Stimulated activated CD8-positive, alpha-beta memory T cell treated with anti-CD3 and anti-CD28 coated beads, Interleukin-15, amount 100 ng/mL, for 1 hour (primary cell): ENCODE data around the gene RBM47.
"Not testable (repeated sequence)": the region's sequence is repeated elsewhere in the genome, so short reads cannot be mapped to it uniquely, and the experiment has no call there.

Experiments
- DNase-seq: peaks from one replicate; pipeline ENCODE4 v3.0.0-alpha.2; 2020; ENCODE audit warnings: low read depth

The RBM47 gene

DNA sequence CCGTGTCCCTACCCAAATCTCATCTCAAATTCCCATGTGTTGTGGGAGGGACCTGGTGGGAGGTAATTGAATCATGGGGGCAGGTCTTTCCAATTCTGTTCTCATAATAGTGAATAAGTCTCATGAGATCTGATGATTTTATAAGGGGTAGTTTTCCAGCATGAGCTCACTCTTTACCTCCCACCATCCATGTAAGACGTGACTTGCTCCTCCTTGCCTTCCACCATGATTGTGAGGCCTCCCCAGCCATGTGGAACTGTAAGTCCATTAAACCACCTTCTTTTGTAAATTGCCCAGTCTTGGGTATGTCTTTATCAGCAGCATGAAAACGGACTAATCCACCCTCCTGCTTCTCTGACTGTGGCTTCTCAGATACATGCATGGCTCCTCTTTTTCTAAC lies 222.2 kb downstream of the RBM47 start:
- not testable (repeated sequence) for DNase-seq

DNA sequence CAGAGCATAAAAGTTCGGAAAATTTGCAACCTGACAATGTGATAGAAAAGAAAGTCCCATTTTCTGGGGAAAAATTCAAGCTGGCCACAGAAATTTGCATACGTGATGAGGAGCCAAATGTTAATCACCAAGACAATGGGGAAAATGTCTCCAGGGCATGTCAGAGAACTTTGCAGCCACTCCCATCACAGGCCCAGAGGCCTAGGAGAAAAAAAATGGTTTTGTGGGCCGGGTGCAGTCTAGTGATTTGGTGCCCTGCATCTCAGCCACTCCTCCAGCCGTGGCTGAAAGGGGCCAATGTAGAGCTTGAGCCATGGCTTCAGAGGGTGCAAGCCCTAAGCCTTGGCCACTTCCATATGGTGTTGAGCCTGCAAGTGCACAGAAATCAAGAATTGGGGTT lies 223.3 kb downstream of the RBM47 start:
- no peak for DNase-seq

DNA sequence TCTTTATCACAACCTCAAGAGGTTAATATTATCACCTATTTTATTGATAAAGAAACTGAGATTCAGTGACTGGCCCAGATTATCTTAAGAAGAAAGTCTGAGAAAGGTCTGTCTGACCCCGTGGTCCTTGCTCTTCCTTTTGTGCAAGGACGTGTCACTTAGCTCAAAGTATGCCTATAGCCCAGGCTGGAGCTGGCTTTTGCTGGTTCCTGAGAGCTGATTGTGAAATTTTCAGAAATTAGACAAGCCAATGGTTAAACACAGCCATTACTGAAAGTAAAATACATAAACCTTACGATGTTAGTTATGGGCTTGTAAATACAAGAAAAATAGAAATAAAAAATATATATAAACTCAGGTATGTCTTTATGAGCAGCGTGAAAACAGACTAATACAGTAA lies 224.5 kb downstream of the RBM47 start:
- DNase-seq, result no peak

DNA sequence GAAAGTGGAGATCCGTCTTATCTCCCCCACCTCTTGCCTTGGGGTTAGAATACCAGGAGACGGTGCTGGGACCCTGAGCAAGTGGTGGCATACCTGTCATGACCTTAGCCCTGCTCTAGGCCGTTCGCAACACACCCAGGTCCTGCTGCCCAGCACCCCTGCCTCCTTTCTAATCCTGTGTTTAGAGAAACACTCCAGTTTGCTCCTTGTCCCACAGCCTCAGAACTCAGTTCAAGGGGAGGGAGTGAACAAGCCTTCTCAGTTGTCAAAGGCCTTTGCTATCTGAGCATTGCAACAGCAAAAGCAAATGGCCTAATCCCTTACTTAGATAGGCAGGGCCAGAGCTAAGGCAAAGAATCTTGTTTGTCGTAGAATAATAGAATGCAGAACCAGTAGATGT lies 226.6 kb downstream of the RBM47 start:
- DNase-seq, result no peak

DNA sequence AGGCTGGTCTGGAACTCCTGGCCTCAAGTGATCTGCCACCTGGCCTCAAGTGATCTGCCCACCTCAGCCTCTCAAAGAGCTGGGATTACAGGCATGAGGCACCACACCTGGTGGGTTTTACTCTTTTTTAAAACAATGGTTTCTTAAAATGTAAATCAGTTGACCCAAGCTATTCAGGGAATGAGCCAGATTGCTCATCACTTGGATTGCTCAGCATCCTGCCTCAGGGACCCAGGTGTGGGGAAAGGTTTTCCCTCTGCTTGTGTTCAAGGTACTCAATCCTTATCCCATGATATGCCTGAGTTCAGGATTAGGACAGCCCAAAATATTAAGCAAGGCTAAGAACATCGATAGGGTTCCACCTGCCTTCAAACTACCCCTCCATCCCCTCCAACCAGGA lies 227.1 kb downstream of the RBM47 start:
- DNase-seq, result no peak

DNA sequence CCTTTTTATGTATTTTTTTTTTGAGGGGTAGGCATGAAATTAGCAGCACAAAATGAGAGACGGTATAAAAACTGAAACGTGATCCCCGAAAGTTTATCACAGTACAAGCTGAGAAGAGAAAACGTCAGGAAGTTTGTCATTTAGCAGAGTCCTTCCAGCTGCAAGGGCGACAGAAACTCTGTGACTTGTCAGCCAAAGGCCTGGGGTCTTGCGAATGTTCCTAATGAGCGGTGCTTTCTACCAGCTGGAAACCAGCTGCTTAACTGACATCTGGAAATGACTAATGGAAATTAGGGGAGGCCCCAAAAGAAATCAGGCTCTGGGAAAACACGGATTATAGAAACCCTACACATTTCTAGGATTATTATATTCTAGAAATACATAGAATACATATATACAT lies 228.0 kb downstream of the RBM47 start:
- DNase-seq, result no peak

DNA sequence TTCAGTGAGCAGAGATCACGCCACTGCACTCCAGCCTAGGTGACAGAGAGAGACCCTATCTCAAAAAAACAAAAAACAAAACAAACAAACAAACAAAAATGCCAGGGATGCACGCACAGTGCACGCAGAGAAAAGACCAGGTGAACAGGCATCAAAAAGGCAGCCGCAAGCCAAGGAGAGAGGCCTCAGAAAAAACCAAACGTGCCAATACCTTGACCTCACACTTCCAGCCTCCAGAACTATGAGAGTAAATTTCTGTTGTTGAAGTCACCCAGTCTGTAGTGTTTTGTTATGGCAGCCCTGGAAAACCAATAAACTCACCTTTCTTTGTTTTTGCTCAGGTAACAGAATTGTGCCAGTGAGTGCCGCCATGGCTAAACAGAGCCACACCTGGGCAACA lies 228.6 kb downstream of the RBM47 start:
- DNase-seq, result no peak

DNA sequence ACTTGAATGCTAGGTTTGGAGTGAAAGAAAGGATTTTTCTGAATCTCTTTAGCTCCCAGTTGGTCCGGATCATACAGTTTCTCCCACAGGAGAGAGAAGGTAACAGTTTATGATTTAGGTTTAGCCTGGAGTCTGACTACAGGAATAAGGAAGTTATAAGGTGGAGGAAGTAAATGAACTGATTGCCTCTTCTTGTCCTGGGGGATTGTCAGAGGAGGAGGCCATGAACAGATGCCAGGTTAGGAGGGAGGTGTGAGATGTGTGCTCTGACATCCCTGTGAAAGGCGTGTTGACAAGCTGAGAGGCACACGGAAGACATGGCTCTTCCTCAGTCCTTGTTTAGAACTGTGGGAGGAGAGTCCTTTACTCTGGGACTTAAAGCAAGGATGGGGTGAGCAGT lies 230.1 kb downstream of the RBM47 start:
- DNase-seq, result no peak

DNA sequence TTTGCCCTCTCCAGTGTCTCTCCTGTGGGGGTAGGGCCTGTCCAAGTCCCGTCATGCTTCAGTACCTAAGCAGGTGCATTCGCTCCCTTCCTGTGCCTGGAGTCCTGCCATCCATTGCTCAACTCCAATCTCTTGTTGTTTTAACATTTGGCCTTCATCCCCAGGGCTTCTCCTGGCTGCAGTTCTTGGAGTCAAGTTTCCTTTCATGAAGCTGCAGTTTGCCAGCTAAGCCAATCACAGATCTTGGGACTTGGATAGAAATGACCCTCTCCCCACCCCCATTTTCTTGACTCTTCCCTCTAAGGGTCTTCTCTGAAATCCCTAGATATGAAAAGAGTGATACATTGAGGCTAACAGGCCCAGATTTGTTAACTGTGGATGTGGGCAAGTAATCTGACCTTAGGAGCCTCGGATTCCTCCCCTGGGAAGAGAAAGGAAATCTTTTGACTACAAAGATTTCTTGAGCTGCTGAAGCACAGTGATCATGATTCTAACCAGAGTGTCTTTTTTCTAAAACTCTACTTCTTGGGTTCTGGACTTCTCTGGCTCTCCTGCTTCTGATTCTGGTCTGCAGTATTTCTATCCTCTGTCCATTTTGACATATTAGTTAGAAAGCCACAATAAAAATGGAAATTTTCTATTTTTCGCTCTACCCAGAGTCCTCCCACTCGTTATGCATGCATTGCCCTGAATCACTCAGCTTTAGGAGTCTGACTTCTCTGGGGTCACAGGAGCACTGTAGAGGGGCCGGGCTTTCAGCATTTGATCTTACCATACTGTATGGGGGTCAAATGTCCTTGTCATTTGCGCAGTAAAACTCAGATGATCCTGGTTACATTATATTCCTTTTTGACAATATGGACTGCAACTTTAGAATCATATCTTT lies 233.5 kb downstream of the RBM47 start:
- DNase-seq, result no peak

DNA sequence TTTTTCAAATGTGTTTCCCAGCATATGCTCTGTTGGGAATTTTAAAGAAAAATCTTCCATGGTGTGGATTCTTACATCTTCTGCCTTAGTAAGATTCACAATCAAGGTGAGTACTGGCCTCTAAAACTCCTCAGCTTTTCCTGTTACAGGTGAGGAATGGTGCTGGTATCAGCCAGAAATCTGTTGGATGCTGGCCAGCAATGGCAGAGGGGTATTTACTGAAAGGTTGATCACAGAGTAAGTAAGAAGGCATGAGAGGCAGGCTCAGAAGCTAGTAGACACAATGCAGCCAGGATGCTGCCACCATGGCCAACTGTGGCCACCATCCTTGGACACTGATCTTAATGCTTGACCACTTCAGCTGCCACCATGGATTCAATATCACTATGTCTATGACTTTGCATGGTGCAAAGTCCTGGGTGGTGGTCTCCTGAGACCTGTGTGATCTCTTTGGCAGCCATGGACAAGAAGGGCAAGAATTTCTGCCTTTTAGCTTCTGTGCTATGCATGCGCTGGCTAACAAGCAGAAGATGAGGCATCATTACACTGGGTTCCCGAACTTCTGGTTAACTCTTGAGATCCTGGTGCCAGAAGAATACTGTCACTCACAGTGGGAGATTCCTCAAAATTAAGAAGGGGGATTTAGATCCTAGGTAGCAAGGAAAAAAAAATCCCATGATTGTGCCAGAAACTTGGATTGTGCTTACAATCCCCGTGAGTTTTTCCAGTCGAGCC lies 234.3 kb downstream of the RBM47 start:
- DNase-seq, result no peak

DNA sequence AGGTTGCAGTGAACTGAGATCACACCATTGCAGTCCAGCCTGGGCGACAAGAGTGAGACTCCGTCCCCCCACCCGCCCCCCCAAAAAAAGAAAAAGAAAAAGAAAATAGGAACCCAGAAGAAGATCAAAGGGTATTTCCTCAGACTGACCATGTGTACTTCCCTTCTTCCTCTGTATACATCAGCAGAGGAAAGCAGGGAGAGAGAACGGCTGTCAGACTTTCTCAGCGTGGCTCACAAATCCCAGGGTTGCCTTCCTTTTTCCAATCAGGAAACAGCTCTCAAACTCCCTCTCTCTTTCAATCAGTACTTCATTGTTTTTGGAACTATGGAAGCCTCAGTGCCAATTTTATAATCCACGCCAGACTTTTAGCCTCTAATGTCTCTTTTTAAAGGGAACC lies 235.4 kb downstream of the RBM47 start:
- no peak for DNase-seq

DNA sequence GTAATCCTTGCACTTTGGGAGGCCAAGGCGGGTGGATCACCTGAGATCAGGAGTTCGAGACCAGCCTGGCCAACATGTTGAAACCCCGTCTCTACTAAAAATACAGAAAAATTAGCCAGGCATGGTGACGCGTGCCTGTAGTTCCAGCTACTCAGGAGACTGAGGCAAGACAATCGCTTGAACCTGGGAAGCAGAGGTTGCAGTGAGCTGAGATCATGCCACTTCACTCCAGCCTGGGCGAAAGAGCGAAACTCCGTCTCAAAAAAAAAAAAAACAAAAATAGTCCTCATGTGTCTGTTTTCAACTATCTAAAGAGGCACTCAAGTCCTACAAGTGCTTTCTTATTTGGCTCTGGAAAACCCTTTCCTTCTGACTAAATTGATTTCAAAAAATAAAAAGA lies 237.4 kb downstream of the RBM47 start:
- DNase-seq, result not testable (repeated sequence)

DNA sequence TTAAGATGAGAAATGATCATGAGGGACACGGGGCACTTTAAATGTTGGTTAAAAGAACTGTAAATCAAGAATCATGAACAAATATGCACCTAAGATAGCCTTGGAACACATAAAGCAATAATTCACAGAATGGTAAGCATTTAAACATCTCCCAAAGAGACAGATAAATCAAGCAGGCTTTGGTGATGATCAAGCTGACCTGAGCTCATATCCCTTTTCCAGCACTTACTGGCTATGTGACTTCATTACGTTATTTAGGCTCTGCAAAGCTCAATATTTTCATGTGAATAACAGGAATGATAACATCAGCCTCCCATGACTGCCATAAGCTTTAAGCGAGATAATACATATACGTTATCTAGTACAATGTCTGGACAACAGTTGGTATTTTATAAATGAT lies 239.7 kb downstream of the RBM47 start:
- DNase-seq, result no peak

DNA sequence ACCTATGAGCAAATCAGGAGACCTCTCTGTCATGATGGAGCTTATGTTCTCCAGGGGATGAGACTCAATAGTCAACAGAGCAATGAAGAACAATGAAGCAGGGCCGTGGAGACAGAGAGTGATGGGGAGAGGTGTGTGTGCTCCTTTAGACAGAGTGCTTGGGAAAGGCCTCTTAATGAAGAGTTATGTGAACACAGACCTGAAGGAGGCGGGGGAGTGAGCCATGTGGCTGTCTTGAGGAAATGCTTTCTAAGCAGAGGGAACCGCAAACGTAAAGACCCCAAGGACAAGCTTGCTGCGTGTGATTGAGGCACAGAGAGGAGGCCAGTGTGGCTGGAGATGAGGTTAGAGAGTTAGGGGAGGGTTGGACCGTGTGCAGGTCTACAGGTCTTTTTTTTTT lies 241.4 kb downstream of the RBM47 start:
- no peak for DNase-seq

DNA sequence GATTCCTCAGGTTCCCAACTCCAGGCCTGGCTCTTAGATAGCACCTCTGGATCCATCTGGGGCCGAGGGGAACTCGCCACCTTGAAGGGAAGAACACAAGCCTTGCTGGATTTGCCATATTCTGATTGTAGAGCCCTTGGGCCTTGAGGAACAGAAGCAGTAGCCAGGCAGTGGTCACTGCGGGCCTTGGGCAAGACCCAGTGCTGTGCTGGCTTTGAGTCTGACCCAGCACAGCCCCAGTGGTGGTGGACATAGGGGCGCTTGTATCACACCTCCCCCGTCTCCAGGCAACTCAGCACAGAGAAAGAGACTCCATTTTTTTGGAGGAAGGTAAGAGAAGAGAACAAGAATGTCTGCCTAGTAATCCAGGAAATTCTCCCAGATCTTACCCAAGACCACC lies 249.0 kb downstream of the RBM47 start:
- DNase-seq, result no peak

DNA sequence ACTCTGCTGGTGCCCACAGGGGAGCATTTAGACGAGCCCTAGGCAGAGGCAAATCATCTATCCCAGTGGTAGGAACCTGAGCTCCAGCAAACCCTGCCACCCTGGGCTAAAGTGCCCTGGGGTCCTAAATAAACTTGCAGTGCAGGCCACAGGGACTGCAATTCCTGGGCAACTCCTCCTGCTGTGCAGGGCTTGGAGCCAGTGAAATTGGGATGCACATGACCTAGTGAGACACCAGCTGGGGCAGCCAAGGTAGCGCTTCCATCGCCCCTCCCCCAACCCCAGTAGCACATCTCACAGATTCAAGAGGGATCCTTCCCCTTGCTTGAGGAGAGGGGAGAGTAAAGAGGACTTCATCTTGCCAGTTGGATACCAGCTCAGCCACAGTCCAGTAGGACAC lies 250.4 kb downstream of the RBM47 start:
- no peak for DNase-seq

DNA sequence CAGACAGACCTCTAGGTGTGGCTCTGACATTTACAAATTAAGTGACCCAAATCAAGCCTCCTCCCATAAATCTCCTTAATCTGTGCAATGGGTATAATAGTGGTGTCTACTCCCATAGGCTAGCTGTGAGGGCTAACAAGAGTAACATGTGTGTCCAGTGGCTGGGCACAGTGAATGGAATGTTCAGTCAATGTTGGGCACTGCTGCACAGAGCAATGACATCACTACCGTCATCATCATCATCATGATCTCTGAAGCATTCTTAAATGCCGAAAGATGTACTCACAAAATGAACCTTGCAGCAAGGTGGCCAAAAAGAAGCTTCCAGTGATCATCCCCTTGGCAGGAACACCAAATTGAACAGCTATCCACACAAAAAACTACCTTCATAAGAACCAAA lies 251.0 kb downstream of the RBM47 start:
- no peak for DNase-seq

DNA sequence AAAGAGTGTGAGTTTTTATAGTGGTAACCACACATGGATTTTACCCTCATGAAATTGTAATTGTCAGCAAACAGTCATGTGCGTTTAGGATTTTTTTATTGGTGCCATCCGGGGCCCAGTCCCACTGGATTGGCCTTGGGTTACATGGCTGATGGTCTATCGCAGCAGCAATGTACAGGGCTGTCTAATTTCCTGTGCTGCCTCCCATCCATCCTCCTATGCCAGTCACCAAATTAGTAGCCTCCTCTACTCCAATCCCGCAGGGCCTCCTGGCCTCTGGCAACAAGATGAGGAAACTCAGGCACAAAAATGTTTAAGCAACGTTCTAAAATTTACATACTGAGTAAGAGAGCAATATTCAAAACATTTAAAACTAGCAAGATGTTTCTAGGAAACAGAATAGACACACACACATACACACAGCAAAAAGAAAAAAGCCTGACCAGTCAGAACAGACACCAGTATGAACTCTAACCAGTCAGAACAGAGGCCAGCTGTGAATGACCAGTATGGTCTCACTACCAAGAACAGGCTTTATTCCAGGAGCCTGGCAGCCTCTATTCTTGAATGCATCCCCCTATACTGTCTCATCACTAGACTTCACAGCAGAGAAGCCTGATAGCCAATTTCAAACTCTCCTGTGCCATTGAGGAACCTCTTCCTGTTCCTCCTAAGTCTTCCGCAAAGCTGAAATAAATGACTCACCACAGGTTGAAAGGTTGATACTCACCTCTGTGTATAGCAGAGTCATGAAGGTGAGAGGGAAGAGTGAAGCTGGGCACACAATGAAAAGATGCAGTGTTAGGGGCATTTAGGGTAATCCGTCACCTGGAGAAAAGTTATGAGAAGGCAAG lies 251.9 kb downstream of the RBM47 start:
- no peak for DNase-seq

DNA sequence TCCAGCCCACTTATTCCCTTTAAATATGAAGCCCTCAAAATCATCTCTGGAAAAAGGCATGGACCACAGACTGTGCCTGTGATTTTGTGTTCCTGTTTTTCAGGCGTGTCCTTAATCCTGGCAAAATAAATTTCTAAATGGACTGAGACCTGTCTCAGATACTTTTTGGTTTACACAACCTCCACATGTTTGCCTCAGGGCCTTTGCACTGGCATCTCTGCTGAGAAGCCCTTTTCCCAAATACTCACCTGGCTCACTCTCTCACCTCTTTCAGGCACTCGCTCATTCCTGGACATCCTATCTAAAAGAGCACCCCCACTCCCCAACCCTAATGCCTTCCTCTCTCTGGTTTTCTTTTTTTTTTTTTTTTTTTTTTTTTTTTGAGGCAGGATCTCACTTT lies 254.0 kb downstream of the RBM47 start:
- DNase-seq, result no peak

DNA sequence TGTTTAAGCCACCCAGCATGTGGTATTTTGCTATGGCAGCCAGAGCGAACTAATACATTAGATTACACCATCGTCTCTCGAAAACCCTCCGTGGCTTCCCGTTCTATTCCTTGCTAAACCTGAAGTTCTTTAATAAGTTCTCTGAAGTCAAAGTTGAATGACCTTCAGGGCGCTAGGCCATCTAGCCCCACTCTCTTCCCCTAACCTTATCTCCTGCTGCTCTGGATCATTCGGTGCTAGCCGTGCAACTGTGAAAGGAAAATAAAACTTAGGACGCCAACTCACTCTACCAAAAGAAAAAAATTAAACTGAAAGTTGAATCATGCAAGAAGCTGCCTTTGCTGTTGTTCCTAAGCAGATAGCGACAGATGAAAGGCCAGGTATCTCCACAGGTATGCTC lies 254.6 kb downstream of the RBM47 start:
- no peak for DNase-seq

DNA sequence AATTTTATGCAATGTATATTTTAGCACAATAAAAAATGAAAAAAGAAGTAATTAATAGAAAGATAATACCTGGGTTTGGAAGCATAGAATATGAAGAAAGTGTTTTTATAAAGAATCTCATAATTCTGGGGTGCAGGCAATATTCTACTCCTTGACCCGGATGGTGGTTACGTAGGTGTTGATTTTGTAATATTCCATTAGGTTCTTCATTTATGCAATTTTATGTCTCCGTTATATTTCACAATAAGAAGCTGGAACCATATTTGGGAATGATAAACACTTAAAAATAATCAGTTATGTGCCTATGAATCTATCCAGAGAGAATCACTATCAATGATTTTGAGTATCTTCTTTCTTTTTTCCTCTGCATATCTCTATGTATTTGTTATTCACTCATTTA lies 256.0 kb downstream of the RBM47 start:
- DNase-seq, result no peak
